Tibial nerve (tissue), 3 donors: Measurements from ENCODE around the gene PRR20B.
"Not testable (repeated sequence)": the region's sequence is repeated elsewhere in the genome, so short reads cannot be mapped to it uniquely, and the experiment has no call there.

ENCODE experiments used
- POLR2A ChIP-seq, 2 donors: fragments of 450-650 bp; IDR thresholded peaks; one replicate each; pipeline ENCODE4 v1.6.1; 2017; ENCODE audit warnings: antibody characterized with exemption in 2 of 2, mild to moderate bottlenecking in 2 of 2, moderate library complexity in 2 of 2
- TF ChIP-seq, protein P1 (sequence below), 5 experiments: fragments of 200-600 bp in 3 of 5; fragments of 450-650 bp in 2 of 5; sonication (generic) in 3 of 5; IDR thresholded peaks; one replicate each; pipeline ENCODE4 v1.5.1; 2016 to 2019; ENCODE audit warnings: antibody characterized with exemption in 5 of 5, mild to moderate bottlenecking in 3 of 5, moderate library complexity in 2 of 5

DNA sequence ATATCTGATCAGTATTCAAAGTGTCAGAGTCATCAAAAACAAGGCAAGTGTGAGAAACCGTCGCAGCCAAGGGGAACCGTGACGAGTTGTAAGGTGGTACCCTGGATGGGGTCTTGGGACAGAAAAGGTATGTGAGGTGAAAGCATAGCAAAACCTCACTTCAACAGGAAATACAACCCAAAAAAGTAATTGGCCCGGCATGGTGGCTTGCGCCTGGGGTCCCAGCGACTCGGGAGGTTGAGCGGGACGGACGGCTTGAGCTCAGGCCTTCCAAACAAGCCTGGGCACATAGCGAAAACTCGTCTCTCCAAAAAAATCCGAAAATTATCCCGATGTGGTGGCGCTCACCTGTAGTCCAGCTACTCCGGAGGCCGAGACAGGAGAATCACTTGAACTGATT is 7.5 kb upstream of the PRR20B start:
- TF ChIP-seq, protein P1, sequence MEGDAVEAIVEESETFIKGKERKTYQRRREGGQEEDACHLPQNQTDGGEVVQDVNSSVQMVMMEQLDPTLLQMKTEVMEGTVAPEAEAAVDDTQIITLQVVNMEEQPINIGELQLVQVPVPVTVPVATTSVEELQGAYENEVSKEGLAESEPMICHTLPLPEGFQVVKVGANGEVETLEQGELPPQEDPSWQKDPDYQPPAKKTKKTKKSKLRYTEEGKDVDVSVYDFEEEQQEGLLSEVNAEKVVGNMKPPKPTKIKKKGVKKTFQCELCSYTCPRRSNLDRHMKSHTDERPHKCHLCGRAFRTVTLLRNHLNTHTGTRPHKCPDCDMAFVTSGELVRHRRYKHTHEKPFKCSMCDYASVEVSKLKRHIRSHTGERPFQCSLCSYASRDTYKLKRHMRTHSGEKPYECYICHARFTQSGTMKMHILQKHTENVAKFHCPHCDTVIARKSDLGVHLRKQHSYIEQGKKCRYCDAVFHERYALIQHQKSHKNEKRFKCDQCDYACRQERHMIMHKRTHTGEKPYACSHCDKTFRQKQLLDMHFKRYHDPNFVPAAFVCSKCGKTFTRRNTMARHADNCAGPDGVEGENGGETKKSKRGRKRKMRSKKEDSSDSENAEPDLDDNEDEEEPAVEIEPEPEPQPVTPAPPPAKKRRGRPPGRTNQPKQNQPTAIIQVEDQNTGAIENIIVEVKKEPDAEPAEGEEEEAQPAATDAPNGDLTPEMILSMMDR (IDR thresholded peaks at IDR 0.05): not testable (repeated sequence)
- TF ChIP-seq POLR2A (IDR thresholded peaks at IDR 0.05): not testable (repeated sequence)
